ENCODE results near the gene CDC45. TPM values are rescaled to one million over a fixed set of nuclear protein-coding genes. Genes with fewer than 3 reads are reported as not detected.

CDC45 gene
- total and polyA plus RNA-seq, 10 donors: 1.5 to 7.3 (median 4.9) TPM

DNA sequence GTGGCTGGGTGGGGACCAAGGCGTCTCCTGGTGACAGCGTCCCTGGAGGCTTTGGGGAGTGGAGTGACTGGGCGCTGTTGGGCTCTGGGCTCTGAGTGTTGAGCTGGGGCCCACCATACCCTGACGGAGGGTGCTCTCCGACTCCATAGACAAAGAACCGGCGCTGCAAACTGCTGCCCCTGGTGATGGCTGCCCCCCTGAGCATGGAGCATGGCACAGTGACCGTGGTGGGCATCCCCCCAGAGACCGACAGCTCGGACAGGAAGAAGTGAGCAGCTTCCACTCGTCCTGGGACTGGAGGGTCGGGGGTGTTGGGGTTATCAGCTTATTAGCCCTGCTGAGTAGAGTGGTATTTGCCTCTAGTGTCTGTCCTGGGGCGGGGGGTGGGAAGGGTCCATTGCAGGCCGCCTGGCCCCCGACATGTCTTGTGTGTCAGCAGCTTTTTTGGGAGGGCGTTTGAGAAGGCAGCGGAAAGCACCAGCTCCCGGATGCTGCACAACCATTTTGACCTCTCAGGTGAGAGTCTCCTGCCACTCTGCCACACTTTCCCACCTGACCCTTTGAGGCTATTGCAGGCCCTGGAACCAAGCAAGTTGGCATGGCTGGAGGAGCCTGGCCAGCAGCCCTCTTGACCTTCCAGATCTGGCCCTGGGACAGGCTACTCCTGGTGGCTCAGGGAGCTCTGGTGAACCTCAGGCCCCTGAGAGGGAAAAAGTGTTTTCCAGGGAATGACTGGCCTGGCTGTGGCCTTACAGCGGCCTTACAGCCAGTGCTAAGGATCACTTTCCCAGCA, 36.9 kb downstream of the CDC45 start:
- no peak for TF ChIP-seq POLR2AphosphoS5 (IDR thresholded peaks at IDR 0.05)
- TF ChIP-seq, protein P1, sequence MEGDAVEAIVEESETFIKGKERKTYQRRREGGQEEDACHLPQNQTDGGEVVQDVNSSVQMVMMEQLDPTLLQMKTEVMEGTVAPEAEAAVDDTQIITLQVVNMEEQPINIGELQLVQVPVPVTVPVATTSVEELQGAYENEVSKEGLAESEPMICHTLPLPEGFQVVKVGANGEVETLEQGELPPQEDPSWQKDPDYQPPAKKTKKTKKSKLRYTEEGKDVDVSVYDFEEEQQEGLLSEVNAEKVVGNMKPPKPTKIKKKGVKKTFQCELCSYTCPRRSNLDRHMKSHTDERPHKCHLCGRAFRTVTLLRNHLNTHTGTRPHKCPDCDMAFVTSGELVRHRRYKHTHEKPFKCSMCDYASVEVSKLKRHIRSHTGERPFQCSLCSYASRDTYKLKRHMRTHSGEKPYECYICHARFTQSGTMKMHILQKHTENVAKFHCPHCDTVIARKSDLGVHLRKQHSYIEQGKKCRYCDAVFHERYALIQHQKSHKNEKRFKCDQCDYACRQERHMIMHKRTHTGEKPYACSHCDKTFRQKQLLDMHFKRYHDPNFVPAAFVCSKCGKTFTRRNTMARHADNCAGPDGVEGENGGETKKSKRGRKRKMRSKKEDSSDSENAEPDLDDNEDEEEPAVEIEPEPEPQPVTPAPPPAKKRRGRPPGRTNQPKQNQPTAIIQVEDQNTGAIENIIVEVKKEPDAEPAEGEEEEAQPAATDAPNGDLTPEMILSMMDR (IDR thresholded peaks at IDR 0.05 in 8 of 11, conservative IDR thresholded peaks at IDR 0.05 in 3 of 11): no peak
- no peak for TF ChIP-seq POLR2A (IDR thresholded peaks at IDR 0.05)
- intact Hi-C loops (cut with DNase I; ENCODE audit: low total_unique reads): no loop called here
- H3K36me3 ChIP-seq: peaks cover 0 to 68% (median 0%) of the 10 kb centered on the region in 6 donors
- no peak overlapping the region for H3K27ac ChIP-seq
- H3K9me3 ChIP-seq: peaks cover 0 to 14% (median 10%) of the 10 kb centered on the region in 8 donors
- H3K4me1 ChIP-seq: no peaks in the 10 kb centered on the region
- WGBS, 5 donors: 91 to 97% (median 95%) methylated on average over 19 of the region's 19 CpGs
- H3K4me3 ChIP-seq: no peak overlapping the region
- no peak for DNase-seq
- no peaks in the 10 kb centered on the region for H3K27me3 ChIP-seq (replicated peaks in 1 of 7)

DNA sequence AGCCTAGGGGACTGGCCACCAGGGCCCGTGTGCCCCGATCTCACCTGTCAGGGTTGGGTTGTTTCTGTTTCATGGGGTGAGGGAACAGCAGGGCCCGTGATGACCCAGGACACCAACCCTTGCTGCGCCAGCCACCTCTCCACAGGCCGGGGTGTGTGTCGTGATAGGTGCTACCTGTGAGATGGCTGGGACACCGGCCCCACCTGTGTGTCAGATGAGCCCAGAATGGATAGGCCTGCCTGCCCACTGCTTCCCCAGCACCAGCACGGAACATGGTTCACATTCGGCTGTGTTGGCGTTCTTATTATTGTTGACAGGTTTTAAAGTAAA, 37.4 kb downstream of the CDC45 start:
- H3K36me3 ChIP-seq: peaks cover 0 to 72% (median 0%) of the 10 kb centered on the region in 6 donors
- H3K4me1 ChIP-seq: peaks cover 0 to 3% (median 0%) of the 10 kb centered on the region in 6 donors
- H3K4me3 ChIP-seq: no peak overlapping the region
- peaks cover 0 to 14% (median 10%) of the 10 kb centered on the region in 8 donors for H3K9me3 ChIP-seq
- no peak overlapping the region for H3K27ac ChIP-seq
- peaks cover 0 to 2% (median 0%) of the 10 kb centered on the region in 7 donors for H3K27me3 ChIP-seq (replicated peaks in 1 of 7)
- no peak for DNase-seq
- 93 to 98% (median 97%) methylated on average over 7 to 10 of the region's 10 CpGs for WGBS, 5 donors
- TF ChIP-seq, protein P1 (IDR thresholded peaks at IDR 0.05 in 8 of 11, conservative IDR thresholded peaks at IDR 0.05 in 3 of 11): no peak
- no peak for TF ChIP-seq POLR2AphosphoS5 (IDR thresholded peaks at IDR 0.05)
- TF ChIP-seq POLR2A (IDR thresholded peaks at IDR 0.05): no peak
- intact Hi-C loops (cut with DNase I; ENCODE audit: low total_unique reads): no loop called here

DNA sequence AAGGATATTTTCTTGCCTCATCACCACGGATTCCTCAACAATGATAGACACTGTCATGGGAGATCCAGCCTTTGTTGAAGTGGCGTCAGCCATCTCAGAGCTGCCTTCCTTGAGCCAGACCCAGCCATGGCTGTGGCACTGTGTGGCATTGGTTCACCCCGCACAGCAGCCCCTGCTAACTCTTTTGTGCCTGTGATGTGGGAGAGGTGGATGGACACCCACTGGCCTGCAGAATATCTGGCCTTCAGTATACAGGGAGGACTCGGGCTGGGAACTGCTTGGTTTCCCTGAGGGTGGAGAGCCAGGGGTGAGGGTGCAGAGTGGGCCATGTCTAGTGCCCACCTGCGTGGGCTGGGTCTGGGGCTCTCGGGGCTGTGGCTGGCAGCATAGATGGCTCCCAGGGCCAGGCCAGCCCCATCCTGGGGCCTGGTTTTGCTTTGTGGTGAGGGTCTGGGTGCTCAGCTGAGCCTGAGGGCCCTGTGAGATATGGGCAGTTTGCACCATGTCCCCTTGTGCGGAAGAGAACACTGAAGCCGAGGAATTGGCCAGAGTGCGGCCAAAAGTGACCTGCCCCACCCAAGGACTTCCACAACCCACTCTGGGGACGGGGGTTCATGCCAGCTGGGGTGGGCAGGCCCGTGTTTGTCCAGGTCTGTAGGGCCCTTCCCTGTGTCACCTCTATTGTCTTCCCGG, 38.3 kb downstream of the CDC45 start:
- no peak overlapping the region for H3K4me3 ChIP-seq
- H3K9me3 ChIP-seq: peaks cover 0 to 14% (median 10%) of the 10 kb centered on the region in 8 donors
- H3K4me1 ChIP-seq: peaks cover 1 to 13% (median 4%) of the 10 kb centered on the region in 6 donors
- H3K27ac ChIP-seq: no peak overlapping the region
- intact Hi-C loops (cut with DNase I; ENCODE audit: low total_unique reads): no loop called here
- DNase-seq: no peak
- 72 to 91% (median 89%) methylated on average over 10 to 12 of the region's 12 CpGs for WGBS, 5 donors
- peaks cover 0 to 11% (median 4%) of the 10 kb centered on the region in 7 donors for H3K27me3 ChIP-seq (replicated peaks in 1 of 7)
- TF ChIP-seq, protein P1 (IDR thresholded peaks at IDR 0.05 in 8 of 11, conservative IDR thresholded peaks at IDR 0.05 in 3 of 11): no peak
- TF ChIP-seq POLR2AphosphoS5 (IDR thresholded peaks at IDR 0.05) (no peak), POLR2A (IDR thresholded peaks at IDR 0.05) (no peak)
- peaks cover 0 to 67% (median 0%) of the 10 kb centered on the region in 6 donors for H3K36me3 ChIP-seq

DNA sequence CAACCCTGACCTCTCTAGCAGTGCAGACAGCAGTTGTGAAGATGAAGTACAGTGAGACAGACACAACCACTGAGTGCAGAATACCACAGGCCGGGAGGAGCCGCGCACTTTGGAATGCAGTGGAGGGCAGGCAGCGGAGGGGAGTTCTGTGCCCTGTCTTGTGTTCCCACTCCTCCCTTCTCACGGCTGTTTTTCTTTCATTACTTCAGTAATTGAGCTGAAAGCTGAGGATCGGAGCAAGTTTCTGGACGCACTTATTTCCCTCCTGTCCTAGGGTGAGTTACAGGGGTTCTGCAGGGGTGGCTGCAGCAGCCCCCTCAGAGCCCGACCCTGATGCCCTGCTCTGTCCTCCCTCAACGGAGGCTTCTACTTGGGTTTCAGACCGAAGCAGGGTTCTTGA, 38.9 kb downstream of the CDC45 start:
- DNase-seq: no peak
- H3K4me1 ChIP-seq: peaks cover 7 to 18% (median 10%) of the 10 kb centered on the region in 6 donors
- H3K36me3 ChIP-seq: peaks cover 0 to 61% (median 0%) of the 10 kb centered on the region in 6 donors
- peaks cover 0 to 17% (median 10%) of the 10 kb centered on the region in 7 donors for H3K27me3 ChIP-seq (replicated peaks in 1 of 7)
- H3K9me3 ChIP-seq: peaks cover 0 to 9% (median 6%) of the 10 kb centered on the region in 8 donors
- WGBS, 5 donors: 77 to 94% (median 87%) methylated on average over 10 of the region's 10 CpGs
- TF ChIP-seq POLR2A (IDR thresholded peaks at IDR 0.05) (no peak), POLR2AphosphoS5 (IDR thresholded peaks at IDR 0.05) (no peak)
- TF ChIP-seq, protein P1 (IDR thresholded peaks at IDR 0.05 in 8 of 11, conservative IDR thresholded peaks at IDR 0.05 in 3 of 11): no peak
- intact Hi-C loops (cut with DNase I; ENCODE audit: low total_unique reads): no loop called here
- no peak overlapping the region for H3K27ac ChIP-seq
- H3K4me3 ChIP-seq: no peak overlapping the region
